Omental fat pad (tissue), 4 donors: ENCODE data around the gene OR8B3. TPM values are rescaled to one million over a fixed set of nuclear protein-coding genes. Genes with fewer than 3 reads are reported as not detected.

ENCODE experiments used
- ATAC-seq: fragments of 150-250 bp; one replicate; pipeline ENCODE4 v1.9.1; 2016; ENCODE audit warnings: mild to moderate bottlenecking, moderate library complexity; ENCODE audit not compliant: low FRiP score
- DNase-seq: peaks from one replicate; pipeline ENCODE4 v3.0.0-alpha.2; 2019; ENCODE audit warnings: low spot score
- total RNA-seq, 4 donors: library from RNA; depleted of rRNA; stranded (reverse); fragments of >200 nt; gene quantifications; one replicate each; pipeline ENCODE4 v1.1.0, GENCODE V29; 2016
- TF ChIP-seq, protein P1 (sequence below), 3 donors: fragments of 450-650 bp; IDR thresholded peaks; one replicate each; pipeline ENCODE4 v1.5.1; 2016 to 2017; ENCODE audit warnings: antibody characterized with exemption in 3 of 3, mild to moderate bottlenecking in 3 of 3, moderate library complexity in 2 of 3

The OR8B3 gene, protein sequence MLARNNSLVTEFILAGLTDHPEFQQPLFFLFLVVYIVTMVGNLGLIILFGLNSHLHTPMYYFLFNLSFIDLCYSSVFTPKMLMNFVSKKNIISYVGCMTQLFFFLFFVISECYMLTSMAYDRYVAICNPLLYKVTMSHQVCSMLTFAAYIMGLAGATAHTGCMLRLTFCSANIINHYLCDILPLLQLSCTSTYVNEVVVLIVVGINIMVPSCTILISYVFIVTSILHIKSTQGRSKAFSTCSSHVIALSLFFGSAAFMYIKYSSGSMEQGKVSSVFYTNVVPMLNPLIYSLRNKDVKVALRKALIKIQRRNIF
- total RNA-seq: not detected

DNA sequence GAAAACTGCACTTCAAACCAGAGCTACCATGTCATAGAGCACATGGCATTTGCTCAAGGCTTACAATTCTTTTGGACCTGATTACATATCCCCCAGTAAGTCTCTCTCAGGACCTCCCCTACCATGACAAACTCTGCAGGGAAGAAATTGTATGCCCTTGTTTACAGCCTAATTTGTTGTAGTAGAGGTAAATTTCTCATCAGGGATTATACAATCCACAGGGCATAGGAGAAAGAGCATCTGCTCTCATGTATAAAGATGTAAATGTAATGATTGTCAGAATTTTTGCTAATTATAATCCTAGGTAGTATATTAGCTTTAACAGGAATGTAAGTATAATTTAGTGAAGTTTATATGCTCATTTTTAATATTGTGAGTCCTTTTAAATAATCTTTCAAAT, at the start of gene OR8B3:
Gene OR8B3 (minus strand): TSS at position 101 of the 400 bp plus-strand sequence. CDS start 1,673 bp downstream, outside the sequence.
- DNase-seq (no peak), ATAC-seq (no peak)
- TF ChIP-seq, protein P1, sequence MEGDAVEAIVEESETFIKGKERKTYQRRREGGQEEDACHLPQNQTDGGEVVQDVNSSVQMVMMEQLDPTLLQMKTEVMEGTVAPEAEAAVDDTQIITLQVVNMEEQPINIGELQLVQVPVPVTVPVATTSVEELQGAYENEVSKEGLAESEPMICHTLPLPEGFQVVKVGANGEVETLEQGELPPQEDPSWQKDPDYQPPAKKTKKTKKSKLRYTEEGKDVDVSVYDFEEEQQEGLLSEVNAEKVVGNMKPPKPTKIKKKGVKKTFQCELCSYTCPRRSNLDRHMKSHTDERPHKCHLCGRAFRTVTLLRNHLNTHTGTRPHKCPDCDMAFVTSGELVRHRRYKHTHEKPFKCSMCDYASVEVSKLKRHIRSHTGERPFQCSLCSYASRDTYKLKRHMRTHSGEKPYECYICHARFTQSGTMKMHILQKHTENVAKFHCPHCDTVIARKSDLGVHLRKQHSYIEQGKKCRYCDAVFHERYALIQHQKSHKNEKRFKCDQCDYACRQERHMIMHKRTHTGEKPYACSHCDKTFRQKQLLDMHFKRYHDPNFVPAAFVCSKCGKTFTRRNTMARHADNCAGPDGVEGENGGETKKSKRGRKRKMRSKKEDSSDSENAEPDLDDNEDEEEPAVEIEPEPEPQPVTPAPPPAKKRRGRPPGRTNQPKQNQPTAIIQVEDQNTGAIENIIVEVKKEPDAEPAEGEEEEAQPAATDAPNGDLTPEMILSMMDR (IDR thresholded peaks at IDR 0.05): no peak

DNA sequence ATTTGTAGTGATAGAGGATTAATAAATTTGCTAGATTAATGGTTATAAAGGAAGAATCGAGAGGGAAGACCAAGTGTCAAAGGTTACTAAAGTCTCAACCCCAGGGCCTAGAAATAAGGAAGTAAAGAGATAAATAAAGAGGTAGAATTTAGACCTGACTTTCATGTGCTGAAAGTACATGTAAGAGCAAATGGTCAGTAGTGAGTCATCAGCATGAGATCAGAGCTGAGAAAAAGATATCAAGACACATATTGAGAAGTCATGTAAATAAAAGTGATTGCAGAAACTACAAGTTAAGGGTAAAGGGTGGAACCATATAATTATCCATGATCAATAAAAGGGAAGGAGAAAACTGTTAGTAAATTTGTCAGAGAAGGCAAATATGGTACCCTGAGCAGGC, 48.1 kb upstream of the OR8B3 start:
- DNase-seq (no peak), ATAC-seq (no peak)
- TF ChIP-seq, protein P1 (IDR thresholded peaks at IDR 0.05): no peak

DNA sequence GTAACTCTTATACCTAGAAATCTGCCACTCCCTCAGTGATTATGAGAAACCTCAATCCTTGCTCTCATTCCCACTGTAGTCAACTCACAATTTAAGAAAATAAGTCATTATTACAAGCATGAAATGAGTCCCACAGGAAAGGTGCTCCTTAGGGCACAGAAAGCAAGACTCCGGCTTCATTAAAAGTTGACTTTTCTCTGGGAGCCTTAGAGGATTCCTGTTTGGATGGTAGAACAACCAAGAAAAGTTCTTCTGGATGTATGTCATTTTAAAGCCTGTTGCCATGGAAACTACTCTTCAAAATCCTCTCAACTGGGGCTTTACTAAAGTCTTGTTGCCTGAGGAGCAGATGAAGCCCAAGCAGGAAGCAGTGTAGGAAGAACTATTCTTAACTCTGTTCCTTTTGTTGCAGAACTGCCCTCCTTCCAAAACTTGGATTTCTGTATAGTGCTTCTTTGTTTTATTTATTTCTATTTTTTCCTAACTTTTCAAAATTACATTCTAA, 46.9 kb upstream of the OR8B3 start, which contains the start of gene OR8B8:
Gene OR8B8 (minus strand): TSS at position 51 of the 505 bp plus-strand sequence. CDS start 4,611 bp downstream, outside the sequence.
- no peak for DNase-seq
- TF ChIP-seq, protein P1 (IDR thresholded peaks at IDR 0.05): no peak
- no peak for ATAC-seq

DNA sequence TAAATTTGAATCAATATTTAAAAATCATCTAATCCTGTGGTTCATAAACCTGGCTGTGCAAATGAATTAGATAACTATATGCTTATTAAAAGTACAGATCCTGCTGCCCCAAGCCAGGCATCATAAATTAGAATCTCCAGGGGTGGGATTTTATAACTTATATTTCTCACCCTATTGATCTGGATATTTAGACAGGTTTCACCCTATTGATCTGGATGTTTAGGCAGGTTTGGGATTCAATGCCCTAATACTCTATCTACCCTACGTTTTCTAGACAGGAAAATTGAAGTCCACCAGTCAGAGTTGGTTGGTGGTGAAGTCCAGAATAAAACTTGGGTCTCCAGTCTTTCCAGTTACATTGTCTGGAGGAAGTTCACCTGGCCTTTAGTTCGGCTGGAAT, 44.0 kb upstream of the OR8B3 start:
- ATAC-seq: no peak
- no peak for DNase-seq
- TF ChIP-seq, protein P1 (IDR thresholded peaks at IDR 0.05): no peak

DNA sequence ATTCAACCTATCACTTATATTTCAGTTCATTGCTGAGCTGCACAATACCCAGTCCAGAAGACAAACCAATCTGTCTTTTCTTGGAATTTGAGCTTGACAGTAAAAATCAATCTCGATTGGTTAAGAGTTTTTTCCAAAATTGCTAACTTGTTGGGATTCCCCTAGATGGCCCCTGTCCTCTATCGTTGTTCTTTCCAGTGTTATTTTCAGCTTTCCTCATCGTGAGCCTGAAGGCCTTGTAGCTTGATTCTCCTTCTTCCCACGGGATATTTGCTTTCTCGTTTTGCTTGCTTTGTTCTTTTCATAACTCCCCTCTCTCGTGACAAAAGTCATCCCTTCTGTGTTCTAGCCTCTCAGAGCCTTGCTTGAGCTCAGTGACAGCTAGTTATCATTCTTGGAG, 43.6 kb upstream of the OR8B3 start:
- TF ChIP-seq, protein P1 (IDR thresholded peaks at IDR 0.05): no peak
- no peak for ATAC-seq
- no peak for DNase-seq

DNA sequence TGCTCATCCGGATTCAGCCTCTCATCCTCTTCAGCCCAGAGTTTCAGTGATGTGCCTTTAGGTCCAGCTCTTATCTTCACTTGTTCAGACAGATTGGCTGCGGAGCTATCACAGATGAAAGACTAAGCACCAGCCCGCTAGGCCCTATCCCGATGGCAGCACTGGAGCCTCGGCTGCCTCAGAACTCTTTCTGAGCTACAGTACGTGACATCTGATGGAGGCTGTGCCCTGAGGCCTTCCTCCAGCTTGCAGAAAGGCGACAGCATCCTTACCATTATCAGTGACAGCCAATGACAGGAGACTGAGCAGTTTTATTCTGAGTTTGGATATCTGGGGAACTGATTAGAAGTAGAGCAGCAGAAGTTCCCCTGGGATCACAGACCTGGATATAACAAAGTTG, 42.7 kb upstream of the OR8B3 start:
- DNase-seq: no peak
- ATAC-seq: no peak
- TF ChIP-seq, protein P1 (IDR thresholded peaks at IDR 0.05): no peak

DNA sequence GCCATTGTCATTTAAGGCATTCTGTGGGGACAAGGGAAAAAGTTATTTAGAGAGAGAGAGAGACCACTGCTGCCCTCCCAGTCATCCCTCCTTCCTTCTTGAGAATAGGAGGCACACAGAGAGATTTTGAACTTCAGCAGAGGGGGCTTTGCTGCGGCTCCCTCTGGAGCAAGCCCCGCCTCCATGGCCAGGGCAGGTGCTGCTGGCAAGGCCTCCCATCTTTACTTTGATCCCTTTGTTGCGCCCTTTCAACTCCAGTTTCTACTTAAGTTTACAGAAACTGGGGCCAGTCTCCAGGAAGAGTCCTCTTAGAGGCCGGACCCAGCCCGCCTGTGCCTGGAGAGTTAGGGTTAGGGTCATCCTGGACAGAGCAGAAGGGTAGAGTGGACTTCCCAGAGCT, 42.3 kb upstream of the OR8B3 start:
- DNase-seq (no peak), ATAC-seq (no peak)
- TF ChIP-seq, protein P1 (IDR thresholded peaks at IDR 0.05): no peak
